Natural killer cell (primary cell): ENCODE measurements around the gene LRRC8A. TPM values are rescaled to one million over a fixed set of nuclear protein-coding genes. Genes with fewer than 3 reads are reported as not detected.
"Not testable (repeated sequence)": the region's sequence is repeated elsewhere in the genome, so short reads cannot be mapped to it uniquely, and the experiment has no call there.

Experiments used
- ATAC-seq, 3 donors: fragments of 150-1000 bp in 2 of 3; fragments of 200-7000 bp in 1 of 3; cut with Tn5 transposase; 1 replicate in 1 of 3; 2 replicates in 2 of 3; pipeline ENCODE4 v1.10.0; 2021; ENCODE audit warnings: mild to moderate bottlenecking in 2 of 3, moderate library complexity in 2 of 3
- DNase-seq, 2 donors: peaks; one replicate each; pipeline versions ENCODE4 v3.0.0 to v3.0.0-alpha.2; 2013 to 2021; ENCODE audit warnings: mixed read lengths in 1 of 2
- H3K27ac ChIP-seq: one replicate; pipeline ENCODE4 v1.5.1; 2013; ENCODE audit warnings: mild to moderate bottlenecking, low read length
- H3K27me3 ChIP-seq: one replicate; pipeline ENCODE4 v1.6.1; 2013; ENCODE audit warnings: low read length; ENCODE audit not compliant: control insufficient read depth, insufficient read depth
- H3K36me3 ChIP-seq: one replicate; pipeline ENCODE4 v1.6.1; 2013; ENCODE audit warnings: low read length; ENCODE audit not compliant: control insufficient read depth, insufficient read depth
- H3K4me1 ChIP-seq: one replicate; pipeline ENCODE4 v1.6.1; 2013; ENCODE audit warnings: low read length; ENCODE audit not compliant: control insufficient read depth, insufficient read depth
- H3K4me3 ChIP-seq: one replicate; pipeline ENCODE4 v1.5.1; 2013; ENCODE audit warnings: low read length
- H3K9me3 ChIP-seq: one replicate; pipeline ENCODE4 v1.6.1; 2013; ENCODE audit warnings: low read length; ENCODE audit not compliant: control insufficient read depth, insufficient read depth
- H3K27ac Mint-ChIP-seq, 2 donors: one replicate each; pipeline ENCODE4 v1.8.0; 2022; ENCODE audit warnings: mild to moderate bottlenecking in 2 of 2, mixed read lengths in 2 of 2, moderate library complexity in 1 of 2
- H3K27me3 Mint-ChIP-seq, 2 donors: one replicate each; pipeline ENCODE4 v1.8.0; 2022; ENCODE audit warnings: low read depth in 2 of 2, mixed read lengths in 2 of 2
- H3K36me3 Mint-ChIP-seq: one replicate; pipeline ENCODE4 v1.8.0; 2022; ENCODE audit warnings: mixed read lengths
- H3K4me1 Mint-ChIP-seq, 2 donors: one replicate each; pipeline ENCODE4 v1.8.0; 2022; ENCODE audit warnings: mixed read lengths in 2 of 2
- H3K4me3 Mint-ChIP-seq: one replicate; pipeline ENCODE4 v1.8.0; 2022; ENCODE audit warnings: mild to moderate bottlenecking, moderate library complexity, mixed read lengths
- H3K9me3 Mint-ChIP-seq, 2 donors: one replicate each; pipeline ENCODE4 v1.8.0; 2022; ENCODE audit warnings: mixed read lengths in 2 of 2
- CTCF ChIP-seq: fragments of 200-600 bp; IDR thresholded peaks from one replicate; pipeline ENCODE4 v1.8.0; 2022; ENCODE audit warnings: antibody characterized with exemption
- WGBS: methylation state at CpG from one replicate; pipeline ENCODE4 v1.1.7; 2013; ENCODE audit warnings: missing lambda C conversion rate; ENCODE audit not compliant: insufficient coverage; 5-methylcytosine and 5-hydroxymethylcytosine counted together
- intact Hi-C: fragments of 100-400 bp; cut with micrococcal nuclease; formaldehyde crosslinking; loops from one replicate; pipeline ENCODE4 v1.14.2; 2022
- total RNA-seq, 4 donors: library from RNA; stranded (reverse); fragments of 120-200 nt in 1 of 4; gene quantifications; one replicate each; pipeline versions ENCODE4 v1.2.3 to v1.2.4, GENCODE V29; 2013 to 2022

The LRRC8A gene
- total RNA-seq, 3 donors from 2014 or later (not counting 1 experiment from before 2014, with no cell fraction given) = 60.0 to 82.9 (median 67.9) TPM

- Mint-ChIP-seq H3K27me3 (no peaks in the 10 kb centered on the region), H3K36me3 (no peaks in the 10 kb centered on the region), H3K4me1 (no peaks in the 10 kb centered on the region), H3K27ac (no peak overlapping the region), H3K9me3 (no peaks in the 10 kb centered on the region), H3K4me3 (no peak overlapping the region)
- Histone ChIP-seq H3K4me1 (no peaks in the 10 kb centered on the region), H3K4me3 (no peak overlapping the region), H3K9me3 (no peaks in the 10 kb centered on the region), H3K36me3 (no peaks in the 10 kb centered on the region), H3K27ac (no peak overlapping the region), H3K27me3 (no peaks in the 10 kb centered on the region)
- no peak for ATAC-seq
- WGBS = 96% methylated on average over 11 of the region's 12 CpGs
- intact Hi-C loops = no loop called here
- no peak for TF ChIP-seq CTCF
- DNase-seq = no peak
Measured at GRCh38 chr9:128841694-128842492, 40.0 kb upstream of the LRRC8A start.

DNA sequence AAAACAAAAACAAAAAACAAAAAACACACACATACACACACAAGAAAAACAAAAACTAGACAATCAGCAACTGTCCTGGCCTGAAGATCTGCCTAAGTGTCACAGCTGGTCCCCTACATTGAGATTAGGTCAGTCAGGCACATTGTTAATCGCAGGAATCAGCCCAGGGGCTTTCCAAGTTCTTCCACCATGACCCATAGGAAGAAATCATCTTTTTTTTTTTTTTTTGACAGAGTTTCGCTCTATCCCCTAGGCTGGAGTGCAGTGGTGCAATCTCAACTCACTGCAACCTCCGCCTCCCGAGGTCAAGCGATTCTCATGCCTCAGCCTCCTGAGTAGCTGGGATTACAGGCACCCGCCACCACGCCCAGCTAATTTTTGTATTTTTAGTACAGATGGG lies 38.8 kb upstream of the LRRC8A start:
- H3K4me3 Mint-ChIP-seq, H3K36me3 ChIP-seq, DNase-seq, H3K27ac Mint-ChIP-seq, H3K36me3 Mint-ChIP-seq, ATAC-seq, H3K27ac ChIP-seq, H3K27me3 Mint-ChIP-seq, intact Hi-C loops, H3K27me3 ChIP-seq, H3K4me3 ChIP-seq, H3K9me3 ChIP-seq, H3K4me1 ChIP-seq, H3K4me1 Mint-ChIP-seq, H3K9me3 Mint-ChIP-seq: not testable (repeated sequence)
- WGBS = 98% methylated on average over 7 of the region's 7 CpGs

GRCh38 chr9:128845186-128845931 lies 36.6 kb upstream of the LRRC8A start:
- Mint-ChIP-seq H3K4me1 (no peaks in the 10 kb centered on the region), H3K36me3 (no peaks in the 10 kb centered on the region), H3K27me3 (no peaks in the 10 kb centered on the region), H3K27ac (no peak overlapping the region), H3K4me3 (no peak overlapping the region), H3K9me3 (no peaks in the 10 kb centered on the region)
- Histone ChIP-seq H3K9me3 (no peaks in the 10 kb centered on the region), H3K4me1 (no peaks in the 10 kb centered on the region), H3K27ac (no peak overlapping the region), H3K4me3 (no peak overlapping the region), H3K27me3 (no peaks in the 10 kb centered on the region), H3K36me3 (no peaks in the 10 kb centered on the region)
- WGBS = 95% methylated on average over 13 of the region's 13 CpGs
- DNase-seq (no peak), ATAC-seq (peak in 1 of 3 donors; percentile 30)
- intact Hi-C loops = no loop called here
- no peak for TF ChIP-seq CTCF

- Histone ChIP-seq H3K4me3 (no peak overlapping the region), H3K27me3 (no peaks in the 10 kb centered on the region), H3K36me3 (no peaks in the 10 kb centered on the region), H3K9me3 (peaks cover 7% of the 10 kb centered on the region), H3K27ac (no peak overlapping the region), H3K4me1 (no peaks in the 10 kb centered on the region)
- WGBS = 95% methylated on average over 3 of the region's 3 CpGs
- H3K9me3 Mint-ChIP-seq = peaks cover 3 to 7% of the 10 kb centered on the region in 2 donors
- no peak overlapping the region for H3K27ac Mint-ChIP-seq
- peaks cover 0 to 5% of the 10 kb centered on the region in 2 donors for H3K4me1 Mint-ChIP-seq
- no peaks in the 10 kb centered on the region for H3K27me3 Mint-ChIP-seq
- no peak for TF ChIP-seq CTCF
- no peak overlapping the region for H3K4me3 Mint-ChIP-seq
- DNase-seq (no peak), ATAC-seq (no peak)
- intact Hi-C loops = no loop called here
- peaks cover 12% of the 10 kb centered on the region for H3K36me3 Mint-ChIP-seq
Measured at GRCh38 chr9:128846680-128847030, 35.3 kb upstream of the LRRC8A start.
